ENCODE measurements around the gene CTR9.

The CTR9 gene

DNA sequence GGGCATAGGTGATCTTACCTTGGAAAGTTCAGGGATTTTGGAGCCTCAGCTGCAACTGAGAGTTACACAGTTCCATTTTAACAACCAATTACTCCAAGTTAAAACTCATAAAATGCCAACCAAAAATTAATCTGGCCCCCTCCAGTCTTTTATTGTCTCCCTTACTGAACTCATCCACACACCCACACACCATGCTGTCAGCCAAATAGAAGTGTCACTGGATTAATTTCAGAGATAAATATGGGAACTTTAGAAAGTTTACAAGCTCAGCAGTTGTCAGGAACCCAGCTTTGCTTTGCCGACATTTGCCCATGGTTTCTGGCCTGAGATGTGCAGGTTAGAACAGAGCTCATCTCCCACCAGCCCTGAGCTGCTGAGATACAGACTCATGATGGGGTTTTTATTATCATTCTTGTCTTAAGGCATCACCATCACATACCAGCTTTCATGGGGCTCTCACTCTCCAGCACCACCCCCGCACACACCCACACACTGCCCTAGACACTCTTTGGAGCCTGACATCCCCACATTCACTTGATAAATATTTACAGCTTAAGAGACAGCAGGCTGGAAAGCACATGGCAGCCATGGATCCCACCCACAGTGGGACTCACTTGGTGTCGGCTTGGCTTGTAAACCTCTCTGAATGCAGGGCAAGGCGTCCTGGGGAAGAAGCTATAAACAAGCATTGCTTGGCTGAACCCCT, 23.7 kb upstream of the CTR9 start:
- no peaks in the 10 kb centered on the region for H3K4me1 ChIP-seq (ENCODE audit: insufficient read depth, low read length)
- no peak overlapping the region for H3K4me3 ChIP-seq (ENCODE audit: low read depth in 1 of 2, low read length in 2 of 2)
- H3K27me3 ChIP-seq (ENCODE audit: insufficient read depth, low read length, poor library complexity) = peaks cover 9% of the 10 kb centered on the region
- no peak overlapping the region for H3K4me2 ChIP-seq (ENCODE audit: insufficient read depth, low read length)
- no peaks in the 10 kb centered on the region for H4K20me1 ChIP-seq (ENCODE audit: insufficient read depth, low read length)
- H3K9ac ChIP-seq (ENCODE audit: low read depth, low read length) = no peak overlapping the region
- no peaks in the 10 kb centered on the region for H3K36me3 ChIP-seq (ENCODE audit: insufficient read depth, low read length)
- H3K79me2 ChIP-seq (ENCODE audit: insufficient read depth, low read length) = no peaks in the 10 kb centered on the region
- H3K27ac ChIP-seq (ENCODE audit: low read length) = no peak overlapping the region
- TF ChIP-seq EZH2 (IDR thresholded peaks at IDR 0.05; ENCODE audit: borderline replicate concordance, low read depth, low read length, severe bottlenecking) = no peak
- TF ChIP-seq, protein P1, sequence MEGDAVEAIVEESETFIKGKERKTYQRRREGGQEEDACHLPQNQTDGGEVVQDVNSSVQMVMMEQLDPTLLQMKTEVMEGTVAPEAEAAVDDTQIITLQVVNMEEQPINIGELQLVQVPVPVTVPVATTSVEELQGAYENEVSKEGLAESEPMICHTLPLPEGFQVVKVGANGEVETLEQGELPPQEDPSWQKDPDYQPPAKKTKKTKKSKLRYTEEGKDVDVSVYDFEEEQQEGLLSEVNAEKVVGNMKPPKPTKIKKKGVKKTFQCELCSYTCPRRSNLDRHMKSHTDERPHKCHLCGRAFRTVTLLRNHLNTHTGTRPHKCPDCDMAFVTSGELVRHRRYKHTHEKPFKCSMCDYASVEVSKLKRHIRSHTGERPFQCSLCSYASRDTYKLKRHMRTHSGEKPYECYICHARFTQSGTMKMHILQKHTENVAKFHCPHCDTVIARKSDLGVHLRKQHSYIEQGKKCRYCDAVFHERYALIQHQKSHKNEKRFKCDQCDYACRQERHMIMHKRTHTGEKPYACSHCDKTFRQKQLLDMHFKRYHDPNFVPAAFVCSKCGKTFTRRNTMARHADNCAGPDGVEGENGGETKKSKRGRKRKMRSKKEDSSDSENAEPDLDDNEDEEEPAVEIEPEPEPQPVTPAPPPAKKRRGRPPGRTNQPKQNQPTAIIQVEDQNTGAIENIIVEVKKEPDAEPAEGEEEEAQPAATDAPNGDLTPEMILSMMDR (IDR thresholded peaks at IDR 0.05; ENCODE audit: borderline replicate concordance, extremely low read depth, low read length, poor library complexity, severe bottlenecking) = no peak
- H2AFZ ChIP-seq (ENCODE audit: low read depth, low read length) = no peak overlapping the region
- H3K9me3 ChIP-seq (ENCODE audit: insufficient read depth, low read length, severe bottlenecking) = no peaks in the 10 kb centered on the region
- DNase-seq (no peak), ATAC-seq (ENCODE audit: insufficient read depth, low read depth) (no peak)

DNA sequence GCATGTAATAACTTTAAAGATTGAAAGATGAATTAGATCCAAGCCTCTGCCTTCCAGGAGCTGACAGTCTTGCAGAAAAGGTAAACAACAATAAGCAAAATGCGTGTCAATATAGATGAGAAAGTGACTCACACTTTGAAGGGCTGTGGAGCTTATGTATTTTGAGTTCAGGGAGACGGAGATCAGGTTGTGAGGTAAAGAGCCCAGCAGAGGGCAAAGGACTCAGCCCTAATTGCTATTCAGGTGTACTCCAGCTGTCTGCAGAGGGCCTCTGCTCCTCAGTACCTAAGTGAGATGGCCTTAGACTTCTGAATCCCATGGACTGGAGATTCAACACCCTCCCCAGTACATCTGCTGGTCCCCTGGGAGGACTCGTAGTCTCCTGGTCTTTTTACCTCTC, 22.9 kb upstream of the CTR9 start:
- no peaks in the 10 kb centered on the region for H3K79me2 ChIP-seq (ENCODE audit: insufficient read depth, low read length)
- no peaks in the 10 kb centered on the region for H3K4me1 ChIP-seq (ENCODE audit: insufficient read depth, low read length)
- H4K20me1 ChIP-seq (ENCODE audit: insufficient read depth, low read length) = no peaks in the 10 kb centered on the region
- H3K4me3 ChIP-seq (ENCODE audit: low read depth in 1 of 2, low read length in 2 of 2) = no peak overlapping the region
- H3K9ac ChIP-seq (ENCODE audit: low read depth, low read length) = no peak overlapping the region
- H3K36me3 ChIP-seq (ENCODE audit: insufficient read depth, low read length) = no peaks in the 10 kb centered on the region
- H2AFZ ChIP-seq (ENCODE audit: low read depth, low read length) = no peak overlapping the region
- no peak for ATAC-seq (ENCODE audit: insufficient read depth, low read depth)
- no peak for DNase-seq
- no peak for TF ChIP-seq EZH2 (IDR thresholded peaks at IDR 0.05; ENCODE audit: borderline replicate concordance, low read depth, low read length, severe bottlenecking)
- TF ChIP-seq, protein P1 (IDR thresholded peaks at IDR 0.05; ENCODE audit: borderline replicate concordance, extremely low read depth, low read length, poor library complexity, severe bottlenecking) = no peak
- peaks cover 9% of the 10 kb centered on the region for H3K27me3 ChIP-seq (ENCODE audit: insufficient read depth, low read length, poor library complexity)
- no peak overlapping the region for H3K27ac ChIP-seq (ENCODE audit: low read length)
- no peaks in the 10 kb centered on the region for H3K9me3 ChIP-seq (ENCODE audit: insufficient read depth, low read length, severe bottlenecking)
- H3K4me2 ChIP-seq (ENCODE audit: insufficient read depth, low read length) = no peak overlapping the region

DNA sequence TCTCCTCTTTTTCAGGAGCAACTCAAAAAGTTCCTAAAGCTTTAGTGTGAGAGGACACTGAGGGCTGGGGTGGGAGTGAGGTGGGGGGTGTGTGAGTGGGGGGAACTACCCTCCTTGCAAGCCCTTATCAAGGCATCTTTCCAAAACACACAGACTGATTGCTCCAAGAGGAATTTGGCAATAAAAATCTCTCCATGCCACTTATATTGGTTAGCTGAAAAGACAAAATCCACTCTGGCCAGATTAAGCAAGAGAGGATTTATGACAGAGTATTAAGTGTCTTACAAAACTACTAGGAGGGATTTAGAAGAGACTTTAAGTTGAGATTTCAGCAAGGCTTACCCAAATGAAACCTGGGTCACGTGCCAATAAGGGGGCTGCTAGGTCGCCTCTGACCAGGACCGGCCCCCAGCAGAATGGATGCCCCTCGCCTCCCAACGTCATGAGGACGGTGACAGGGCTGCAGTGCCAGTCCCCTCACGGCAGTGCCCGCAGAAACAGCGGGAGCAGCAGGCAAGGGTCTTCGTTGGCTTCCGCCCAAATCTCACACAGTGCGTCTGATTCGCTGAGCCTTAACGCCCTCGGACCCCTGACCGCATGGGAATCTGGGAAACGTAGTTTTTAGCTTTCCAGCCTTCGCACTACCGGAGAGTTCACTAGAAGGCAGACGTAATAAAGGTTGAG, 22.1 kb upstream of the CTR9 start:
- DNase-seq (no peak), ATAC-seq (ENCODE audit: insufficient read depth, low read depth) (no peak)
- Histone ChIP-seq H3K36me3 (ENCODE audit: insufficient read depth, low read length) (no peaks in the 10 kb centered on the region), H3K27ac (ENCODE audit: low read length) (no peak overlapping the region), H3K4me1 (ENCODE audit: insufficient read depth, low read length) (no peaks in the 10 kb centered on the region), H2AFZ (ENCODE audit: low read depth, low read length) (no peak overlapping the region), H3K79me2 (ENCODE audit: insufficient read depth, low read length) (no peaks in the 10 kb centered on the region), H3K9ac (ENCODE audit: low read depth, low read length) (no peak overlapping the region), H4K20me1 (ENCODE audit: insufficient read depth, low read length) (no peaks in the 10 kb centered on the region), H3K4me3 (ENCODE audit: low read depth in 1 of 2, low read length in 2 of 2) (no peak overlapping the region), H3K4me2 (ENCODE audit: insufficient read depth, low read length) (no peak overlapping the region), H3K27me3 (ENCODE audit: insufficient read depth, low read length, poor library complexity) (peaks cover 9% of the 10 kb centered on the region), H3K9me3 (ENCODE audit: insufficient read depth, low read length, severe bottlenecking) (no peaks in the 10 kb centered on the region)
- no peak for TF ChIP-seq EZH2 (IDR thresholded peaks at IDR 0.05; ENCODE audit: borderline replicate concordance, low read depth, low read length, severe bottlenecking)
- TF ChIP-seq, protein P1 (IDR thresholded peaks at IDR 0.05; ENCODE audit: borderline replicate concordance, extremely low read depth, low read length, poor library complexity, severe bottlenecking) = no peak

Measured in DND-41 (cell line).